Esophagus (tissue), 2 donors: ENCODE results near the gene ZBTB4. TPM values are rescaled to one million over a fixed set of nuclear protein-coding genes. Genes with fewer than 3 reads are reported as not detected.
A peak's percentile ranks its signal among the peaks of the same experiment; 100 is the strongest.

Source experiments
- H3K27ac ChIP-seq, 2 donors: one replicate each; pipeline ENCODE4 v1.5.1; 2013; ENCODE audit warnings: low read depth in 2 of 2, mild to moderate bottlenecking in 2 of 2, inconsistent platforms in 1 of 2, low read length in 1 of 2, moderate library complexity in 1 of 2
- H3K27me3 ChIP-seq, 2 donors: one replicate each; pipeline ENCODE4 v1.6.1; 2013; ENCODE audit warnings: low read length in 2 of 2, control low read depth in 1 of 2, mild to moderate bottlenecking in 1 of 2; ENCODE audit not compliant: insufficient read depth in 2 of 2, control insufficient read depth in 1 of 2
- H3K36me3 ChIP-seq, 2 donors: one replicate each; pipeline ENCODE4 v1.6.1; 2013; ENCODE audit warnings: low read length in 1 of 2; ENCODE audit not compliant: control insufficient read depth in 2 of 2, insufficient read depth in 2 of 2
- H3K4me1 ChIP-seq, 2 donors: one replicate each; pipeline ENCODE4 v1.6.1; 2013; ENCODE audit warnings: low read length in 1 of 2; ENCODE audit not compliant: control insufficient read depth in 2 of 2, insufficient read depth in 2 of 2
- H3K4me3 ChIP-seq, 2 donors: one replicate each; pipeline ENCODE4 v1.5.1; 2013; ENCODE audit warnings: low read length in 2 of 2, mild to moderate bottlenecking in 2 of 2, low read depth in 1 of 2, moderate library complexity in 1 of 2
- H3K9me3 ChIP-seq, 2 donors: one replicate each; pipeline ENCODE4 v1.6.1; 2013; ENCODE audit warnings: mild to moderate bottlenecking in 2 of 2, low read depth in 1 of 2, low read length in 1 of 2, moderate library complexity in 1 of 2; ENCODE audit not compliant: control insufficient read depth in 2 of 2, insufficient read depth in 1 of 2
- WGBS, 2 donors: extraction: QIAGEN DNeasy Blood & Tissue Kit; methylation state at CpG; one replicate each; pipeline ENCODE4 v1.1.7; 2013; 5-methylcytosine and 5-hydroxymethylcytosine counted together
- polyA plus RNA-seq, 2 donors: library from polyadenylated mRNA; stranded (reverse); fragments of 200-250 nt; gene quantifications; one replicate each; pipeline ENCODE4 v1.2.3, GENCODE V29; 2013
- donor health status: healthy with polysubstance abuse.
- donor health status: Bipolar disorder and iron deficiency.

Gene ZBTB4
- polyA plus RNA-seq, 2 donors: 15.5 to 19.1 TPM

GRCh38 chr17:7496470-7497183, 17.2 kb upstream of the ZBTB4 start:
- Histone ChIP-seq H3K36me3 (peaks cover 25 to 55% of the 10 kb centered on the region in 2 donors), H3K27ac (peak overlapping the region in 1 of 2 donors; percentile 34)
- WGBS, 2 donors: 85 to 88% methylated on average over 20 of the region's 20 CpGs

GRCh38 chr17:7495906-7496434, 16.5 kb upstream of the ZBTB4 start:
- 89 to 91% methylated on average over 12 of the region's 12 CpGs for WGBS, 2 donors
- Histone ChIP-seq H3K27me3 (no peaks in the 10 kb centered on the region), H3K36me3 (peaks cover 19 to 52% of the 10 kb centered on the region in 2 donors), H3K27ac (no peak overlapping the region), H3K4me3 (no peak overlapping the region), H3K9me3 (no peaks in the 10 kb centered on the region), H3K4me1 (peaks cover 0 to 2% of the 10 kb centered on the region in 2 donors)

More at GRCh38 chr17:7496470-7497183, 17.2 kb upstream of the ZBTB4 start:
- H3K4me3 ChIP-seq: no peak overlapping the region
- H3K4me1 ChIP-seq: peaks cover 0 to 2% of the 10 kb centered on the region in 2 donors
- no peaks in the 10 kb centered on the region for H3K27me3 ChIP-seq
- H3K9me3 ChIP-seq: no peaks in the 10 kb centered on the region

GRCh38 chr17:7493941-7494340, 14.5 kb upstream of the ZBTB4 start:
- no peaks in the 10 kb centered on the region for H3K27me3 ChIP-seq
- H3K36me3 ChIP-seq: peaks cover 17 to 39% of the 10 kb centered on the region in 2 donors
- H3K9me3 ChIP-seq: no peaks in the 10 kb centered on the region
- 79 to 93% methylated on average over 3 of the region's 3 CpGs for WGBS, 2 donors
- no peak overlapping the region for H3K27ac ChIP-seq
- H3K4me1 ChIP-seq: peaks cover 0 to 2% of the 10 kb centered on the region in 2 donors
- H3K4me3 ChIP-seq: no peak overlapping the region

GRCh38 chr17:7491583-7491982, 12.2 kb upstream of the ZBTB4 start:
- Histone ChIP-seq H3K4me3 (no peak overlapping the region), H3K4me1 (peaks cover 0 to 2% of the 10 kb centered on the region in 2 donors), H3K27me3 (no peaks in the 10 kb centered on the region), H3K36me3 (peaks cover 3 to 20% of the 10 kb centered on the region in 2 donors), H3K27ac (no peak overlapping the region), H3K9me3 (no peaks in the 10 kb centered on the region)
- WGBS, 2 donors: 94 to 96% methylated on average over 1 of the region's 1 CpG

- 69 to 71% methylated on average over 8 of the region's 8 CpGs for WGBS, 2 donors
- Histone ChIP-seq H3K9me3 (no peaks in the 10 kb centered on the region), H3K27me3 (no peaks in the 10 kb centered on the region), H3K4me1 (peaks cover 0 to 4% of the 10 kb centered on the region in 2 donors), H3K4me3 (no peak overlapping the region), H3K27ac (no peak overlapping the region), H3K36me3 (peaks cover 0 to 9% of the 10 kb centered on the region in 2 donors)
Measured at GRCh38 chr17:7490144-7490543, 10.7 kb upstream of the ZBTB4 start.

GRCh38 chr17:7486181-7486580, 6.8 kb upstream of the ZBTB4 start:
- Histone ChIP-seq H3K36me3 (no peaks in the 10 kb centered on the region), H3K27ac (no peak overlapping the region), H3K27me3 (no peaks in the 10 kb centered on the region), H3K4me3 (peak overlapping the region in 1 of 2 donors; percentile 59), H3K4me1 (peaks cover 0 to 9% of the 10 kb centered on the region in 2 donors), H3K9me3 (no peaks in the 10 kb centered on the region)
- 24 to 33% methylated on average over 3 of the region's 3 CpGs for WGBS, 2 donors

- Histone ChIP-seq H3K27me3 (no peaks in the 10 kb centered on the region), H3K9me3 (no peaks in the 10 kb centered on the region), H3K27ac (peak overlapping the region; percentile 99 to 100), H3K4me1 (peaks cover 0 to 9% of the 10 kb centered on the region in 2 donors), H3K4me3 (peak overlapping the region; percentile 59 to 71), H3K36me3 (no peaks in the 10 kb centered on the region)
- 0% methylated on average over 19 of the region's 19 CpGs for WGBS, 2 donors
Measured at GRCh38 chr17:7484919-7485377, 5.5 kb upstream of the ZBTB4 start.

- Histone ChIP-seq H3K36me3 (no peaks in the 10 kb centered on the region), H3K4me3 (peak within 1 kb of the TSS; percentile 59 to 73), H3K27me3 (no peaks in the 10 kb centered on the region), H3K27ac (peak within 1 kb of the TSS; percentile 99 to 100), H3K4me1 (peaks cover 0 to 9% of the 10 kb centered on the region in 2 donors), H3K9me3 (no peaks in the 10 kb centered on the region)
- 0% methylated on average over 64 of the region's 64 CpGs for WGBS, 2 donors
Measured at GRCh38 chr17:7484067-7484918, 4.9 kb upstream of the ZBTB4 start, which contains the start of gene POLR2A. POLR2A (plus strand) TSS chr17:7484366.

GRCh38 chr17:7483255-7484066, 4.0 kb upstream of the ZBTB4 start:
- WGBS, 2 donors: 0 to 1% methylated on average over 38 of the region's 38 CpGs
- Histone ChIP-seq H3K9me3 (no peaks in the 10 kb centered on the region), H3K27ac (peak overlapping the region; percentile 99 to 100), H3K4me1 (peaks cover 0 to 9% of the 10 kb centered on the region in 2 donors), H3K36me3 (no peaks in the 10 kb centered on the region), H3K4me3 (peak overlapping the region; percentile 59 to 73), H3K27me3 (no peaks in the 10 kb centered on the region)
